GM19463 (cell line): ENCODE results near the gene FFAR2.

Source experiments
- ATAC-seq: cut with Tn5 transposase; IDR thresholded peaks from one replicate; pipeline ENCODE4 v1.9.1; 2021; ENCODE audit warnings: mild to moderate bottlenecking, moderate library complexity; ENCODE audit not compliant: unreplicated experiment

The FFAR2 gene

GRCh38 chr19:35478794-35479677 is 31.0 kb downstream of the FFAR2 start:
- no peak for ATAC-seq

DNA sequence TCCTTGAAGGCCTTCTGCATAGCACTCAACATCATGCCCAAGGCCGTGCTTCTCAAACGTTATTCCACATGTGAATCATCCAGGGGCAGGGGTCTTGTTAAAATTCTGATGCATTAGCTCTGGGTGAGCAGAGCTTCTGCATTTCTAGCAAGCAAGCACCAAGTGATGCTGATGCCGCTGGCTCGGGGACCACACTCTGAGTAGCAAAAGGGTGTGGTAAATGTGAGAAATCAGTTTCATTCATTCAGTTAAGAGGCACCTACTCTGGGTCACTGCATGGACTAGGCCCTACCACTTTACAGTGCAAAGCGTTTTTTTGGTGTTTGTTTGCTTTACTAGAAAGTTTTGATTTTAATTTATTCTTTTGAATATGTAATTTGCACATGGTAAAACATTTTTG is 35.0 kb downstream of the FFAR2 start:
- ATAC-seq: no peak

- ATAC-seq: no peak
Observed at GRCh38 chr19:35484252-35485036, 36.4 kb downstream of the FFAR2 start.

- ATAC-seq: no peak
Observed at GRCh38 chr19:35486268-35486708, 38.2 kb downstream of the FFAR2 start.

GRCh38 chr19:35487656-35488182 is 39.7 kb downstream of the FFAR2 start:
- no peak for ATAC-seq

GRCh38 chr19:35488677-35489076 is 40.6 kb downstream of the FFAR2 start:
- ATAC-seq: no peak

- no peak for ATAC-seq
Observed at GRCh38 chr19:35490364-35490763, 42.3 kb downstream of the FFAR2 start, which contains the start of gene KRTDAP. TSS of gene KRTDAP (minus strand) at chr19:35490464. CDS start at chr19:35490442, 22 bp downstream.

GRCh38 chr19:35491836-35492360 is 43.8 kb downstream of the FFAR2 start:
- no peak for ATAC-seq

DNA sequence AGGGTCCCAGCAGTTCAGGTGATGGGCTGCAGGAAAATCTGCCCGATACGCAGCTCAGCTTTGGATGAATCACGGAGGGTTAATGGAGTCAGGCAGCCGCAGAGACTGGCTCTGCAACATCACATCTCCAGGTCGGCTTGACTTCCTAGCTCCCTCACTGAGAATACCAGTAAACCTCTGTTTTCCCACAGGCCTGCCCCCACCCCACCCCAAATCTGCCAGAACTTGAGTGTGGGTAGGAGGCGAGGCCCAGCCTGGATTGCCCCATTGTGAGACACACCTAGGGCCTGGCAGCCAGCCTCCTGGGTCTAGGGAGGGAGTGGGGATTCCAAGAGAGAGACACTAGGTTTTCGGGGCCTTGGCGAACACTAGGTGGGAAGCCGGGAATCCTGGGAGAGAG is 45.9 kb downstream of the FFAR2 start:
- no peak for ATAC-seq

GRCh38 chr19:35495107-35496064 is 47.3 kb downstream of the FFAR2 start:
- ATAC-seq: no peak

GRCh38 chr19:35497406-35497805 is 49.3 kb downstream of the FFAR2 start:
- no peak for ATAC-seq

DNA sequence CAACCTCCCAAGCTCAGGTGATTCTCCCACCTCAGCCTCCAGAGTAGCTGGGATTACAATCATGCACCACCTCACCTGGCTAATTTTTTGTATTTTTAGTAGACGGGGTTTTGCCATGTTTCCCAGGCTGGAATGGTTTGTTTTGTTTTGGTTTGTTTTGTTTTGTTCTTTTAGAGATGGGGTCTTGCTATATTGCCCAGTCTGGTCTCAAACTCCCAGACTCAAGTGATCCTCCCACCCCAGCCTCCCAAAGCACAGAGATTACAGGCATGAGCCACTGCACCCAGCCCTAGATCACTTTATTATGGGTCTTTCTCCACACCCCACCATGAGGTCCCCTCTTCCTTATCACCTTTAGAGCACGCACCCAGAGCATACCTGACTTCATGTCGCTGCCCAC is 50.2 kb downstream of the FFAR2 start:
- ATAC-seq: no peak

DNA sequence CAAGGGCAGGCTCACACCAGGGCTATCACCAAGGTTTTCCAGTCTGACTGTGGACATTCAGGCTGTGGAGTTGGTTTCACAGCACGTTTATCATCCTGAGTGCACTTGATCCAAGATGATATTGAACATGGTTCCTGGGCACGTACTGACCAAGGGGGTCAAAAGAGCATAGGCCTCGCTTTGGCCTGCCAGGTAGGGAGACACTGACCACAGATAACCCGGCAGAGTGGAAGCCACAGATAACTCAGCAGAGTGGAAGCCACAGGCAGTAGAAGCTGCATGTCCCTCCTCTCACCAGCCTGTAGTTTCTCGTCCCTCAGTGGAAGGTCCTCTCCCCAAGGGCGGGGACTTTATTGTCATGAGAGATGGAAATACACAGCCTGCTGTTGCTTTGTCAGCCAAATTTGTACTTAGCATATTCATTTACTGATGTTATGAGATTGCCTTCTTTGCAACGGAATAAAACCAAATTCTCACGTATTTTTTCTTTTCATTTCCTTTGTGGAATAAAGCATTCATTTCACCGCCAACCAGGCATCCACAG is 51.0 kb downstream of the FFAR2 start:
- ATAC-seq: no peak

DNA sequence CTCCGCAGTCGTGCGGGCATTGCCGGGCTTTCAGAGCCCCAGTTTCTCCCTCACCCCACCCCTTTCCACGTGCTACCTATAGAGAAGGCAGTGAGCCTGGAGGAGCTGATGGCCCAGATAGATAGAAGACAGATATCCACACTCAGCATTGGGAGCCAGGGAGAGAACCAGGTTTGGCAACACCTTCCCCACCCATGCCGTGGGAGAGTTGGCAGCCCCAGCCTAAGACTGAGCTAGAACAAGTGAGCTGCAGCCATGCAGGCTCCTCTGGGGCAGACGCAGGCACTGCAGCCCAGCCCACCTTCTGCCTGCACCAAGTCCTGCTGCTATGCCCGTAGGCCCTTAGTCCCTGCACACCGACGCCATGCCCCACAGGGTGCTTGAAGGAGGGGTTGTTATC is 52.6 kb downstream of the FFAR2 start:
- no peak for ATAC-seq
